NCI-H146 treated with DMSO at 0.1 percent for 48 hours (cell line): ENCODE results near the gene TNKS2.

Source experiments
- DNase-seq: peaks from one replicate; lab custom pipeline; 2025; ENCODE audit not compliant: unreplicated experiment; lab: John Stamatoyannopoulos, UW

Gene TNKS2

GRCh38 chr10:91908337-91909116 lies 110.3 kb downstream of the TNKS2 start:
- peak; percentile 67 for DNase-seq

GRCh38 chr10:91909117-91909677 lies 111.0 kb downstream of the TNKS2 start, which contains the start of gene FGFBP3:
Gene FGFBP3 (minus strand): TSS chr10:91909486. CDS start chr10:91908969, 517 bp downstream.
- DNase-seq, result peak; percentile 82

DNA sequence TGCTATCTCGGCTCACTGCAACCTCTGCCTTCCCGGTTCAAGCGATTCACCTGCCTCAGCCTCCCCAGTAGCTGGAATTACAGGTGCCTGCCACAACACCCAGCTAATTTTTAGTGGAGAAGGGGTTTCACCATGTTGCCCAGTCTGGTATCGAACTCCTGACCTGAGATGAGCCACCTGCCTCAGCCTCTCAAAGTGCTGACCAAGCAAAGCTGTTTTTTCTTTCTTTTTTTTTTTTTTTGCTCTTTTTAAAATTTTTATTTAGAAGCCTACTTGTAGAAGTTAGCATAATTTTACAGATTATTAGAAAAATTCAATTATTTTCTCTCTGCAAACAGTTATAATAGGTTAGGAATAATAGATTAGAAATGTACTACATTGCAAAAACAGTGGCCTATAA lies 112.2 kb downstream of the TNKS2 start:
- no peak for DNase-seq
